Ishikawa (cell line): ENCODE data around the gene AGA.

Experiments used
- CEBPB ChIP-seq: IDR thresholded peaks from 2 replicates; pipeline ENCODE4 v1.6.1; 2012
- CREB1 ChIP-seq: IDR thresholded peaks from 2 replicates; pipeline ENCODE4 v1.6.1; 2012; ENCODE audit warnings: low read depth
- EGR1 ChIP-seq: IDR thresholded peaks from 2 replicates; pipeline ENCODE4 v1.6.1; 2012
- EP300 ChIP-seq: IDR thresholded peaks from 2 replicates; pipeline ENCODE4 v1.6.1; 2012; ENCODE audit warnings: borderline replicate concordance
- FOXM1 ChIP-seq: IDR thresholded peaks from 2 replicates; pipeline ENCODE4 v1.6.1; 2012; ENCODE audit warnings: low read depth, borderline replicate concordance
- MAX ChIP-seq: IDR thresholded peaks from 2 replicates; pipeline ENCODE4 v1.6.1; 2012
- NFIC ChIP-seq: IDR thresholded peaks from 2 replicates; pipeline ENCODE4 v1.6.1; 2012
- RAD21 ChIP-seq: IDR thresholded peaks from 2 replicates; pipeline ENCODE4 v1.6.1; 2012; ENCODE audit warnings: low read depth
- REST ChIP-seq: IDR thresholded peaks from 2 replicates; pipeline ENCODE4 v1.6.1; 2012; ENCODE audit warnings: low read depth, mild to moderate bottlenecking
- TAF1 ChIP-seq: IDR thresholded peaks from 2 replicates; pipeline ENCODE4 v1.6.1; 2012; ENCODE audit warnings: low read depth, mild to moderate bottlenecking
- TCF12 ChIP-seq: IDR thresholded peaks from 2 replicates; pipeline ENCODE4 v1.6.1; 2012; ENCODE audit warnings: low read depth
- TEAD4 ChIP-seq: IDR thresholded peaks from 2 replicates; pipeline ENCODE4 v1.6.1; 2012
- USF1 ChIP-seq: IDR thresholded peaks from 2 replicates; pipeline ENCODE4 v1.6.1; 2012
- YY1 ChIP-seq: IDR thresholded peaks from 2 replicates; pipeline ENCODE4 v1.6.1; 2012; ENCODE audit warnings: low read depth
- ZBTB7A ChIP-seq: IDR thresholded peaks from 2 replicates; pipeline ENCODE4 v1.6.1; 2012; ENCODE audit warnings: low read depth

Gene AGA

GRCh38 chr4:177396352-177396751, 45.9 kb downstream of the AGA start:
- TF ChIP-seq TCF12, result no peak
- no peak for TF ChIP-seq ZBTB7A

GRCh38 chr4:177393236-177393635, 49.0 kb downstream of the AGA start:
- no peak for TF ChIP-seq USF1
- TF ChIP-seq EP300, result no peak
- TF ChIP-seq EGR1, result no peak
- no peak for TF ChIP-seq MAX
- no peak for TF ChIP-seq TEAD4
- no peak for TF ChIP-seq TAF1
- no peak for TF ChIP-seq REST
- no peak for TF ChIP-seq TCF12
- no peak for TF ChIP-seq FOXM1
- no peak for TF ChIP-seq CREB1
- no peak for TF ChIP-seq ZBTB7A
- TF ChIP-seq CEBPB, result no peak
- no peak for TF ChIP-seq YY1
- no peak for TF ChIP-seq RAD21

GRCh38 chr4:177391953-177392352, 50.3 kb downstream of the AGA start:
- TF ChIP-seq CREB1 (no peak), EGR1 (no peak), REST (no peak), FOXM1 (no peak), RAD21 (no peak), TEAD4 (no peak), TAF1 (no peak)

- TF ChIP-seq MAX (no peak), TCF12 (no peak), EGR1 (no peak)
Measured at GRCh38 chr4:177391287-177391686, 51.0 kb downstream of the AGA start.

- TF ChIP-seq NFIC, result no peak
- TF ChIP-seq TEAD4, result no peak
- no peak for TF ChIP-seq RAD21
- TF ChIP-seq EGR1, result no peak
- TF ChIP-seq MAX, result no peak
Measured at GRCh38 chr4:177386278-177386815, 55.9 kb downstream of the AGA start.

GRCh38 chr4:177385576-177386277, 56.5 kb downstream of the AGA start:
- TF ChIP-seq CEBPB (no peak), FOXM1 (no peak), EP300 (no peak), NFIC (no peak), TAF1 (no peak), CREB1 (no peak), USF1 (no peak), EGR1 (no peak), ZBTB7A (no peak), RAD21 (no peak), REST (no peak), TEAD4 (no peak), YY1 (no peak), MAX (no peak), TCF12 (no peak)
